HG03469 (cell line): ENCODE results near the gene GSTM1.
"Not testable (repeated sequence)": the region's sequence is repeated elsewhere in the genome, so short reads cannot be mapped to it uniquely, and the experiment has no call there.

Experiments used
- ATAC-seq: cut with Tn5 transposase; IDR thresholded peaks from one replicate; pipeline ENCODE4 v1.9.1; 2021; ENCODE audit warnings: mild to moderate bottlenecking, moderate library complexity, moderate number of reproducible peaks; ENCODE audit not compliant: unreplicated experiment

GSTM1 gene

GRCh38 chr1:109697066-109697465 is 9.4 kb downstream of the GSTM1 start:
- no peak for ATAC-seq

- ATAC-seq = not testable (repeated sequence)
Measured at GRCh38 chr1:109697861-109698260, 10.2 kb downstream of the GSTM1 start.

GRCh38 chr1:109702940-109703339 is 15.3 kb downstream of the GSTM1 start:
- not testable (repeated sequence) for ATAC-seq

GRCh38 chr1:109704173-109704572 is 16.6 kb downstream of the GSTM1 start:
- no peak for ATAC-seq

GRCh38 chr1:109705411-109705810 is 17.8 kb downstream of the GSTM1 start:
- no peak for ATAC-seq

- ATAC-seq = not testable (repeated sequence)
Measured at GRCh38 chr1:109708949-109709348, 21.3 kb downstream of the GSTM1 start.

- ATAC-seq = not testable (repeated sequence)
Measured at GRCh38 chr1:109709822-109710221, 22.2 kb downstream of the GSTM1 start.

GRCh38 chr1:109711593-109712320 is 24.1 kb downstream of the GSTM1 start, which contains the start of gene GSTM5:
Gene GSTM5 (plus strand): TSS chr1:109712251. CDS start chr1:109712313, 62 bp downstream.
- not testable (repeated sequence) for ATAC-seq

GRCh38 chr1:109712321-109712864 is 24.8 kb downstream of the GSTM1 start:
- no peak for ATAC-seq

GRCh38 chr1:109713636-109714035 is 26.0 kb downstream of the GSTM1 start:
- no peak for ATAC-seq

GRCh38 chr1:109714661-109715372 is 27.2 kb downstream of the GSTM1 start:
- no peak for ATAC-seq

- ATAC-seq = no peak
Measured at GRCh38 chr1:109716121-109716520, 28.5 kb downstream of the GSTM1 start.

- no peak for ATAC-seq
Measured at GRCh38 chr1:109716570-109717090, 29.0 kb downstream of the GSTM1 start.

GRCh38 chr1:109717729-109718128 is 30.1 kb downstream of the GSTM1 start:
- ATAC-seq = no peak

- no peak for ATAC-seq
Measured at GRCh38 chr1:109718495-109718894, 30.9 kb downstream of the GSTM1 start.

- no peak for ATAC-seq
Measured at GRCh38 chr1:109719337-109719837, 31.8 kb downstream of the GSTM1 start.

- no peak for ATAC-seq
Measured at GRCh38 chr1:109721042-109721441, 33.4 kb downstream of the GSTM1 start.

- no peak for ATAC-seq
Measured at GRCh38 chr1:109721971-109722370, 34.4 kb downstream of the GSTM1 start.

- ATAC-seq = no peak
Measured at GRCh38 chr1:109722908-109723691, 35.5 kb downstream of the GSTM1 start.

GRCh38 chr1:109724933-109725332 is 37.3 kb downstream of the GSTM1 start:
- ATAC-seq = no peak

- no peak for ATAC-seq
Measured at GRCh38 chr1:109725510-109725909, 37.9 kb downstream of the GSTM1 start.
